Neutrophil (primary cell): ENCODE measurements around the gene P2RY13.

Source experiments
- H3K27ac ChIP-seq: fragments of 200-600 bp; sonication (generic); 2 replicates; pipeline ENCODE4 v1.5.1; 2016; ENCODE audit warnings: mild to moderate bottlenecking, moderate library complexity
- H3K27me3 ChIP-seq: fragments of 200-600 bp; sonication (generic); 2 replicates; pipeline ENCODE4 v1.6.0; 2016; ENCODE audit warnings: mild to moderate bottlenecking
- H3K36me3 ChIP-seq: fragments of 200-600 bp; sonication (generic); 2 replicates; pipeline ENCODE4 v1.5.1; 2017
- H3K4me1 ChIP-seq, 2 experiments: fragments of 200-600 bp in 1 of 2; sonication (generic) in 1 of 2; 1 replicate in 1 of 2; 2 replicates in 1 of 2; pipeline versions ENCODE4 v1.5.1 to v1.6.1; 2013 to 2016; ENCODE audit warnings: low read depth in 1 of 2, low read length in 1 of 2, mild to moderate bottlenecking in 1 of 2, moderate library complexity in 1 of 2; ENCODE audit not compliant: control insufficient read depth in 1 of 2, insufficient read depth in 1 of 2
- H3K4me3 ChIP-seq, 2 experiments: fragments of 200-600 bp in 1 of 2; sonication (generic) in 1 of 2; 1 replicate in 1 of 2; 2 replicates in 1 of 2; pipeline ENCODE4 v1.5.1; 2013 to 2016; ENCODE audit warnings: low read depth in 1 of 2, low read length in 1 of 2, mild to moderate bottlenecking in 1 of 2, moderate library complexity in 1 of 2
- H3K9me3 ChIP-seq: fragments of 200-600 bp; sonication (generic); 2 replicates; pipeline ENCODE4 v1.5.1; 2016
- TF ChIP-seq, protein P1 (sequence below): fragments of 200-600 bp; sonication (generic); IDR thresholded peaks from 2 replicates; pipeline ENCODE4 v1.5.1; 2016; ENCODE audit warnings: antibody characterized with exemption

The P2RY13 gene

DNA sequence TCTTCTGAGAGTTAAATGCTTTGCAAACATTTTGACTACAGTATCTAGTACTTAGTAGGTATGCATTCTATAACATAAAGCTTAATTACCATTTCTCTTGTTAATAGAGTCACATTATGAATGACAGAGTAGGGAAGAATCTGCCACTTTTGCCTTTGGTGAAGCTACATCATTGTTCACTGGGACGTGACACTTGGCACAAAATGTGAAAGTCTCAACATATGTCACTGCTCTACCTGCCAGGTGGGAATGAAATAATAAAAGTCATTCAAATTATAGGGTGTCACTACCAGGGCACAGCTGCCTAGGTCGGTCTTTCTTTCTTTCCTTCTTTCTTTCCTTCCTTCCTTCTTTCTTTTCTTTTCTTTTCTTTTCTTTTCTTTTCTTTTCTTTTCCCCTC is 30.3 kb downstream of the P2RY13 start:
- H3K36me3 ChIP-seq: no peaks in the 10 kb centered on the region
- TF ChIP-seq, protein P1, sequence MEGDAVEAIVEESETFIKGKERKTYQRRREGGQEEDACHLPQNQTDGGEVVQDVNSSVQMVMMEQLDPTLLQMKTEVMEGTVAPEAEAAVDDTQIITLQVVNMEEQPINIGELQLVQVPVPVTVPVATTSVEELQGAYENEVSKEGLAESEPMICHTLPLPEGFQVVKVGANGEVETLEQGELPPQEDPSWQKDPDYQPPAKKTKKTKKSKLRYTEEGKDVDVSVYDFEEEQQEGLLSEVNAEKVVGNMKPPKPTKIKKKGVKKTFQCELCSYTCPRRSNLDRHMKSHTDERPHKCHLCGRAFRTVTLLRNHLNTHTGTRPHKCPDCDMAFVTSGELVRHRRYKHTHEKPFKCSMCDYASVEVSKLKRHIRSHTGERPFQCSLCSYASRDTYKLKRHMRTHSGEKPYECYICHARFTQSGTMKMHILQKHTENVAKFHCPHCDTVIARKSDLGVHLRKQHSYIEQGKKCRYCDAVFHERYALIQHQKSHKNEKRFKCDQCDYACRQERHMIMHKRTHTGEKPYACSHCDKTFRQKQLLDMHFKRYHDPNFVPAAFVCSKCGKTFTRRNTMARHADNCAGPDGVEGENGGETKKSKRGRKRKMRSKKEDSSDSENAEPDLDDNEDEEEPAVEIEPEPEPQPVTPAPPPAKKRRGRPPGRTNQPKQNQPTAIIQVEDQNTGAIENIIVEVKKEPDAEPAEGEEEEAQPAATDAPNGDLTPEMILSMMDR: no peak

DNA sequence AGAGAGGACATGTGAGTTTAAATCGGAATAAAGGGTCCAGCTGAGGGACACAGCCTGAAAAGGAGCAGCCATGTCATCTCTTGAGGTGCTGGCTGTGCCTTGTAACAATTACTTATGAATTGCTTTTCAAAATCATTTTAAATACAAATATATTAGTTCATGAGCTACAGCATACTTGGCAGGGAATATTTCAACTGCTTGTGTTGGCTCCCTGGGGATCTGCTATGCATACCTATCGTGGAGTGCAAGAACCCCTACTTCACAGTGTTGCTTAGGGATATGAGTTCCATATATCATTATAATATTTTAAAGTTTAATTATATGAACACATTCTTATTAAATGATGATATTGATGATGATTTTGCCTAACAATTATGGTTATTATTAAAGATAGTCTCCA is 31.9 kb downstream of the P2RY13 start:
- no peaks in the 10 kb centered on the region for H3K9me3 ChIP-seq

More for the DNA sequence above, 30.3 kb downstream of the P2RY13 start:
- Histone ChIP-seq H3K9me3 (no peaks in the 10 kb centered on the region), H3K4me1 (peaks cover 0 to 4% of the 10 kb centered on the region in 2 experiments), H3K27ac (no peak overlapping the region), H3K4me3 (no peak overlapping the region), H3K27me3 (no peaks in the 10 kb centered on the region)

DNA sequence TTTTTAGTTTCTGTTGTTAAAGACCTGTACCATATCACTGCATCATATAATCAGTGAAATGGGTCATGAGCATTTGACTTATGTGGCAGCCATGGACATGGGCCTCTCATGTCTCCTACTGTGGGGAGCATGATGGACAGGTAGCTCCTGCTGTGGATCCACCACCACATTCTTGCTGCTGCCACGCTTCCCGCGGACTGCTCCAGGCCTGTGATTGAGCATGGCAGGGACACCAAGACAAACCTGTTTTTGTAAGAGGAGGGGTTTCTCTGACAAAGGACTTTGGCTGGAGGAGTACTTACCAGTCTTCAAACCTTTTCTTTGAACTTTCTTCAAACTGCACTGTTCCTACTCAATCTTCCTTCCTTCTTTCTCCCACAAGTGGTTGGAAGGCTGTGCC is 33.1 kb downstream of the P2RY13 start:
- no peaks in the 10 kb centered on the region for H3K9me3 ChIP-seq
- no peak overlapping the region for H3K27ac ChIP-seq
- H3K4me1 ChIP-seq: peaks cover 0 to 4% of the 10 kb centered on the region in 2 experiments
- no peaks in the 10 kb centered on the region for H3K36me3 ChIP-seq
- TF ChIP-seq, protein P1: no peak
- no peak overlapping the region for H3K4me3 ChIP-seq
- no peaks in the 10 kb centered on the region for H3K27me3 ChIP-seq

More for the DNA sequence above, 31.9 kb downstream of the P2RY13 start:
- TF ChIP-seq, protein P1: no peak
- Histone ChIP-seq H3K27me3 (no peaks in the 10 kb centered on the region), H3K36me3 (no peaks in the 10 kb centered on the region), H3K27ac (no peak overlapping the region), H3K4me1 (peaks cover 0 to 4% of the 10 kb centered on the region in 2 experiments), H3K4me3 (no peak overlapping the region)

DNA sequence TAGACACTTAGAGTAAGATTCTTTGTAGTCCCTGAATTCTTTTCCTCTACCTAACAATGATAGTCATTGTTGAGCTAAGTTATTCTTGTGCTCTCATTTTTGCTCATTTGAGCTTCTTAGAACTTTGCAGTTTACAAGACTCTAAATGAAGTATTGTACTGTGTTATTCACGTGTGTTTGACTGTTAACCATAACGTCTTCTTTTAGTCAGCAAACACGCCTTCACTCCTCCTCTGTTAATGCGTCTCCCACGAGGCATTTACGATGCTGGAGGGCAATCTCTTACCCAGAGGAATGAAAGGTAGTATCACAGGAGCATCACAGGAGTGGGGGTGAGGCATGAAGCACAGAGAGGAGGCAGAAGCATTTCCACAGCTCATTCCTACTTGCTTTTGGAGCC is 36.2 kb downstream of the P2RY13 start:
- H3K27me3 ChIP-seq: no peaks in the 10 kb centered on the region
- H3K36me3 ChIP-seq: no peaks in the 10 kb centered on the region
- TF ChIP-seq, protein P1: no peak
- H3K4me1 ChIP-seq: no peaks in the 10 kb centered on the region
- no peaks in the 10 kb centered on the region for H3K9me3 ChIP-seq
- H3K27ac ChIP-seq: no peak overlapping the region
- no peak overlapping the region for H3K4me3 ChIP-seq

DNA sequence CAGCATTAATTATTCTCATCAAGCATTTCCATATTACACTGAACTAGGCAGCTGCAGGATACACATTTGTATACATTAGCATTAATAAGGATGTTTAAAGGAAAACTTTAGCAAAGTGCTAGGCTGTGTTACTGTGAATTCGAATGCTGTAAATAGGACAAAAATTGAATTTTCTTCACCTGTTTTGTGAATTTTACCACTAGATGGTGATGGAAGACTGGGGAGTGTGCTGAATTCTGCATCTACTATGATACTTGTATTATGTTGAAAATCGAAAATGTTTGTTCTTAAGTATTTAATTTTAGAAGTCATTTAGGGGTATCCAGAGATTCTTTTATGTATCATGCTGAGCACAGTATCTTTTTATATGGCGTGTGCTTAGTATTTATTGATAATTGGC is 38.7 kb downstream of the P2RY13 start:
- H3K9me3 ChIP-seq: no peaks in the 10 kb centered on the region
- no peaks in the 10 kb centered on the region for H3K4me1 ChIP-seq
- H3K27ac ChIP-seq: no peak overlapping the region
- H3K27me3 ChIP-seq: no peaks in the 10 kb centered on the region
- no peak overlapping the region for H3K4me3 ChIP-seq
- TF ChIP-seq, protein P1: peak; percentile 53
- no peaks in the 10 kb centered on the region for H3K36me3 ChIP-seq

DNA sequence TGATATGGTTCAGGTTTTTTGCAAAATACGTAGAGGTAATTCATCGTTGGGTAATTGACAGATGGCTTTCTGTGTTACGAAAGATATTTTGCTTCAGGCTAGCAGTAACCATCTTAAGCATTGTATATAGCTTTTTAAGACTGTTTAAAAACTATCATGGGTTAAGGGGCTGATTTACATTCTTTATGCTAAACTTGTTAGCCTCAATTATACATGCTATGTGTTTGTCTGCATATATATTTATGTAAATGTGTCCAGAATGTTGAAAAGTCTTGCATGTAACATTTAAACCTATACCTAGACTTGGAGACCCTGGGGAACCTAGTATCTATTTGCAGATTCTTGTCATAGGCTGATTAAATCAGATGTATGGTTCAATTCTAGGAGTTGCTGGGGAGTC is 39.9 kb downstream of the P2RY13 start:
- TF ChIP-seq, protein P1: no peak
- H3K27ac ChIP-seq: no peak overlapping the region
- H3K9me3 ChIP-seq: no peaks in the 10 kb centered on the region
- H3K36me3 ChIP-seq: no peaks in the 10 kb centered on the region
- no peaks in the 10 kb centered on the region for H3K27me3 ChIP-seq
- H3K4me3 ChIP-seq: no peak overlapping the region
- H3K4me1 ChIP-seq: no peaks in the 10 kb centered on the region
